B cell (primary cell): ENCODE data around the gene MSS51.

Experiments used
- CTCF ChIP-seq: fragments of 200-600 bp; IDR thresholded peaks from one replicate; pipeline ENCODE4 v1.8.0; 2022; ENCODE audit warnings: antibody characterized with exemption, mild to moderate bottlenecking
- EZH2 ChIP-seq: IDR thresholded peaks from 2 replicates; pipeline ENCODE4 v1.6.1; 2012; ENCODE audit warnings: borderline replicate concordance, low read depth, mild to moderate bottlenecking, moderate library complexity, low read length; ENCODE audit not compliant: insufficient read depth, poor library complexity, severe bottlenecking

GRCh38 chr10:73404690-73405089, 28.7 kb downstream of the MSS51 start:
- TF ChIP-seq CTCF (no peak), EZH2 (no peak)
